Progenitor cell of endocrine pancreas (in vitro differentiated cells): ENCODE results near the gene LIPC. TPM values are rescaled to one million over a fixed set of nuclear protein-coding genes. Genes with fewer than 3 reads are reported as not detected.

Experiments
- DNase-seq: peaks from one replicate; pipeline ENCODE4 v3.0.0; 2021; ENCODE audit warnings: low spot score; ENCODE audit not compliant: unreplicated experiment
- H3K27ac Mint-ChIP-seq: 2 replicates; pipeline ENCODE4 v1.8.0; 2021; ENCODE audit warnings: mild to moderate bottlenecking, moderate library complexity, mixed read lengths
- H3K27me3 Mint-ChIP-seq: 2 replicates; pipeline ENCODE4 v1.8.0; 2021; ENCODE audit warnings: mixed read lengths
- H3K36me3 Mint-ChIP-seq: 2 replicates; pipeline ENCODE4 v1.8.0; 2022; ENCODE audit warnings: mixed read lengths; ENCODE audit not compliant: insufficient read depth
- H3K4me1 Mint-ChIP-seq: 2 replicates; pipeline ENCODE4 v1.8.0; 2021; ENCODE audit warnings: low read depth, mixed read lengths
- H3K4me3 Mint-ChIP-seq: 2 replicates; pipeline ENCODE4 v1.8.0; 2021; ENCODE audit warnings: low read depth, mild to moderate bottlenecking, moderate library complexity, mixed read lengths
- H3K9me3 Mint-ChIP-seq: 2 replicates; pipeline ENCODE4 v1.8.0; 2021; ENCODE audit warnings: low read depth, mixed read lengths
- CTCF ChIP-seq: fragments of 200-600 bp; sonication (generic); IDR thresholded peaks from one replicate; pipeline ENCODE4 v1.5.0; 2021; ENCODE audit warnings: antibody characterized with exemption, mild to moderate bottlenecking; ENCODE audit not compliant: unreplicated experiment
- total RNA-seq: library from RNA; stranded (reverse); gene quantifications from 2 replicates; pipeline ENCODE4 v1.2.1, GENCODE V29; 2021

The LIPC gene
- total RNA-seq, 1 donor from 2014 or later = 5.9 TPM

- no peak for DNase-seq
- Mint-ChIP-seq H3K4me1 (peaks cover 14% of the 10 kb centered on the region), H3K27ac (no peak overlapping the region), H3K27me3 (peaks cover 3% of the 10 kb centered on the region), H3K4me3 (no peak overlapping the region), H3K36me3 (no peaks in the 10 kb centered on the region), H3K9me3 (no peaks in the 10 kb centered on the region)
- no peak for TF ChIP-seq CTCF
These were observed 24.0 kb upstream of the LIPC start for GRCh38 chr15:58407778-58408177.

GRCh38 chr15:58409861-58410260 lies 21.9 kb upstream of the LIPC start:
- H3K4me1 Mint-ChIP-seq = peaks cover 14% of the 10 kb centered on the region
- TF ChIP-seq CTCF = no peak
- DNase-seq = no peak
- H3K9me3 Mint-ChIP-seq = peaks cover 2% of the 10 kb centered on the region
- no peak overlapping the region for H3K4me3 Mint-ChIP-seq
- no peak overlapping the region for H3K27ac Mint-ChIP-seq
- H3K36me3 Mint-ChIP-seq = no peaks in the 10 kb centered on the region
- no peaks in the 10 kb centered on the region for H3K27me3 Mint-ChIP-seq

GRCh38 chr15:58410353-58410752 lies 21.4 kb upstream of the LIPC start:
- Mint-ChIP-seq H3K9me3 (peaks cover 2% of the 10 kb centered on the region), H3K4me3 (no peak overlapping the region), H3K36me3 (no peaks in the 10 kb centered on the region), H3K27ac (no peak overlapping the region), H3K27me3 (no peaks in the 10 kb centered on the region), H3K4me1 (peaks cover 14% of the 10 kb centered on the region)
- no peak for TF ChIP-seq CTCF
- DNase-seq = no peak

GRCh38 chr15:58413253-58413652 lies 18.5 kb upstream of the LIPC start:
- Mint-ChIP-seq H3K4me1 (no peaks in the 10 kb centered on the region), H3K9me3 (peaks cover 5% of the 10 kb centered on the region), H3K27ac (no peak overlapping the region), H3K27me3 (no peaks in the 10 kb centered on the region), H3K36me3 (no peaks in the 10 kb centered on the region), H3K4me3 (no peak overlapping the region)
- TF ChIP-seq CTCF = no peak
- DNase-seq = no peak

GRCh38 chr15:58415636-58416035 lies 16.2 kb upstream of the LIPC start:
- no peak overlapping the region for H3K27ac Mint-ChIP-seq
- no peaks in the 10 kb centered on the region for H3K27me3 Mint-ChIP-seq
- no peak for TF ChIP-seq CTCF

More at GRCh38 chr15:58415636-58416035, 16.2 kb upstream of the LIPC start:
- no peak for DNase-seq
- Mint-ChIP-seq H3K4me3 (no peak overlapping the region), H3K9me3 (peaks cover 5% of the 10 kb centered on the region), H3K36me3 (no peaks in the 10 kb centered on the region), H3K4me1 (no peaks in the 10 kb centered on the region)
